Measurements from ENCODE around the gene NDUFA13. TPM values are rescaled to one million over a fixed set of nuclear protein-coding genes. Genes with fewer than 3 reads are reported as not detected.
"Not testable (repeated sequence)": the region's sequence is repeated elsewhere in the genome, so short reads cannot be mapped to it uniquely, and the experiment has no call there.

NDUFA13 gene
- total RNA-seq, 1 experiment from 2014 or later = 339 TPM

GRCh38 chr19:19471682-19472081 lies 44.3 kb upstream of the NDUFA13 start:
- H3K27ac ChIP-seq (ENCODE audit: low read depth, low read length) = no peak overlapping the region
- H3K9ac ChIP-seq (ENCODE audit: low read length) = no peak overlapping the region
- H2AFZ ChIP-seq (ENCODE audit: low read depth, low read length, poor library complexity, severe bottlenecking) = no peak overlapping the region
- peaks cover 98% of the 10 kb centered on the region for H3K79me2 ChIP-seq (ENCODE audit: insufficient read depth, low read length)
- TF ChIP-seq CEBPB (IDR thresholded peaks at IDR 0.05; ENCODE audit: low read depth) (no peak), FOSL1 (IDR thresholded peaks at IDR 0.05; ENCODE audit: low read depth) (no peak), RAD21 (IDR thresholded peaks at IDR 0.05; ENCODE audit: low read depth) (no peak), JUND (IDR thresholded peaks at IDR 0.05) (no peak), ZNF274 (IDR thresholded peaks at IDR 0.05; ENCODE audit: low read depth, low read length) (no peak), ZBTB33 (IDR thresholded peaks at IDR 0.05; ENCODE audit: extremely low read depth, insufficient replicate concordance, low read length) (no peak), POLR2AphosphoS5 (IDR thresholded peaks at IDR 0.05; ENCODE audit: low read depth, low read length) (no peak), ATF3 (IDR thresholded peaks at IDR 0.05) (no peak), MAX (IDR thresholded peaks at IDR 0.05) (no peak)
- DNase-seq (ENCODE audit: low read depth, low spot score) = no peak
- peaks cover 13 to 19% of the 10 kb centered on the region in 2 experiments; a peak in 3 of 4 replicates for H3K9me3 ChIP-seq (ENCODE audit: control insufficient read depth in 1 of 2, insufficient read depth in 1 of 2, low read depth in 1 of 2, low read length in 2 of 2)
- peaks cover under 1 to 33% of the 10 kb centered on the region in 2 experiments for H3K36me3 ChIP-seq (ENCODE audit: control insufficient read depth in 1 of 2, insufficient read depth in 2 of 2, low read length in 2 of 2)
- BruUV-seq (replicated peaks) = no TSS peak
- no peaks in the 10 kb centered on the region for H3K4me1 ChIP-seq (ENCODE audit: control insufficient read depth in 1 of 2, insufficient read depth in 2 of 2, low read length in 2 of 2)
- CTCF ChIA-PET = no interaction called here
- POLR2A ChIA-PET = no interaction called here
- H3K27me3 ChIP-seq (ENCODE audit: insufficient read depth, low read length) = no peaks in the 10 kb centered on the region
- no peak overlapping the region for H3K4me3 ChIP-seq (replicated peaks in 1 of 2; ENCODE audit: low read depth in 1 of 2, low read length in 2 of 2)
- intact Hi-C loops (cut with micrococcal nuclease) = no loop called here
- RAD21 ChIA-PET (ENCODE audit: low non-redundant PET in 1 of 2, low total read pairs in 2 of 2, uncharacterized antibody in 2 of 2, unreplicated experiment in 2 of 2) = no interaction called here
- peaks cover 6% of the 10 kb centered on the region; the same call in 1 of the 2 replicates for H4K20me1 ChIP-seq (ENCODE audit: insufficient read depth)
- no peaks in the 10 kb centered on the region for H3K9me2 ChIP-seq (ENCODE audit: insufficient read depth)
- ATAC-seq = no peak
- no peak overlapping the region for H3K4me2 ChIP-seq (ENCODE audit: low read length)

DNA sequence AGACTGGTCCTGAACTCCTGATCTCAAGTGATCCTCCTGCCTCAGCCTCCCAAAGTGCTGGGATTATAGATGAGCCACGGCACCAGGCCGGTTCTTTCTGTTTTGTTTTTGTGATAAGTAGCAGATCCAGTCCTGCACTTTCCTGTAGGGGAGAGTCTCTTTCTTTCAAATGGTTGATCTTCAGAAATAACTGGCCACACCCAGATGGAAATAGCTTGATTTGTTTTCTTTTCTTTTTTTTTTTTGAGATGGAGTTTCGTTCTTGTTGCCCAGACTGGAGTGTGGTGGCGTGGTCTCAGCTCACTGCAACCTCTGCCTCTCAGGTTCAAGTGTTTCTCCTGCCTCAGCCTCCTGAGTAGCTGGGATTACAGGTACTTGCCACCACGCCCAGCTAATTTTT lies 43.9 kb upstream of the NDUFA13 start:
- POLR2A ChIA-PET; H3K4me1 ChIP-seq (ENCODE audit: control insufficient read depth in 1 of 2, insufficient read depth in 2 of 2, low read length in 2 of 2); H3K4me2 ChIP-seq (ENCODE audit: low read length); CTCF ChIA-PET; H3K4me3 ChIP-seq (replicated peaks in 1 of 2; ENCODE audit: low read depth in 1 of 2, low read length in 2 of 2); H2AFZ ChIP-seq (ENCODE audit: low read depth, low read length, poor library complexity, severe bottlenecking); H3K27ac ChIP-seq (ENCODE audit: low read depth, low read length); DNase-seq (ENCODE audit: low read depth, low spot score); H3K27me3 ChIP-seq (ENCODE audit: insufficient read depth, low read length); intact Hi-C loops (cut with micrococcal nuclease); H3K9me2 ChIP-seq (ENCODE audit: insufficient read depth); H4K20me1 ChIP-seq (ENCODE audit: insufficient read depth); H3K9ac ChIP-seq (ENCODE audit: low read length); RAD21 ChIA-PET (ENCODE audit: low non-redundant PET in 1 of 2, low total read pairs in 2 of 2, uncharacterized antibody in 2 of 2, unreplicated experiment in 2 of 2); BruUV-seq (replicated peaks); ATAC-seq: not testable (repeated sequence)
- H3K79me2 ChIP-seq (ENCODE audit: insufficient read depth, low read length) = peaks cover 99% of the 10 kb centered on the region
- peaks cover 13 to 18% of the 10 kb centered on the region in 2 experiments; a peak in 3 of 4 replicates for H3K9me3 ChIP-seq (ENCODE audit: control insufficient read depth in 1 of 2, insufficient read depth in 1 of 2, low read depth in 1 of 2, low read length in 2 of 2)
- peaks cover 0 to 30% of the 10 kb centered on the region in 2 experiments for H3K36me3 ChIP-seq (ENCODE audit: control insufficient read depth in 1 of 2, insufficient read depth in 2 of 2, low read length in 2 of 2)

Measured in HCT116 (cell line).